ENCODE data around the gene MAP3K5.

Gene MAP3K5

GRCh38 chr6:136793363-136793762, 1.1 kb upstream of the MAP3K5 start:
- DNase-seq (ENCODE audit: low spot score) = no peak

GRCh38 chr6:136792095-136792409, 225 bp downstream of the MAP3K5 start:
- DNase-seq (ENCODE audit: low spot score) = no peak

GRCh38 chr6:136791296-136792094, 782 bp downstream of the MAP3K5 start:
- peak; percentile 74 for DNase-seq (ENCODE audit: low spot score)

GRCh38 chr6:136790411-136791295, 1.6 kb downstream of the MAP3K5 start:
- peak; percentile 44 for DNase-seq (ENCODE audit: low spot score)

- peak; percentile 13 for DNase-seq (ENCODE audit: low spot score)
Measured at GRCh38 chr6:136789440-136789839, 2.8 kb downstream of the MAP3K5 start.

GRCh38 chr6:136788069-136788902, 4.0 kb downstream of the MAP3K5 start:
- peak; percentile 9 for DNase-seq (ENCODE audit: low spot score)

- DNase-seq (ENCODE audit: low spot score) = no peak
Measured at GRCh38 chr6:136787726-136788068, 4.6 kb downstream of the MAP3K5 start.

- peak; percentile 13 for DNase-seq (ENCODE audit: low spot score)
Measured at GRCh38 chr6:136786658-136787057, 5.6 kb downstream of the MAP3K5 start.

- DNase-seq (ENCODE audit: low spot score) = peak; percentile 52
Measured at GRCh38 chr6:136784910-136785746, 7.1 kb downstream of the MAP3K5 start.

GRCh38 chr6:136784271-136784664, 8.0 kb downstream of the MAP3K5 start:
- no peak for DNase-seq (ENCODE audit: low spot score)

- peak; percentile 57 for DNase-seq (ENCODE audit: low spot score)
Measured at GRCh38 chr6:136783495-136784270, 8.6 kb downstream of the MAP3K5 start.

GRCh38 chr6:136783021-136783420, 9.3 kb downstream of the MAP3K5 start:
- peak; percentile 71 for DNase-seq (ENCODE audit: low spot score)

GRCh38 chr6:136782021-136782770, 10.1 kb downstream of the MAP3K5 start:
- DNase-seq (ENCODE audit: low spot score) = no peak

GRCh38 chr6:136780972-136781371, 11.3 kb downstream of the MAP3K5 start:
- peak; percentile 55 for DNase-seq (ENCODE audit: low spot score)

GRCh38 chr6:136779682-136780081, 12.6 kb downstream of the MAP3K5 start:
- DNase-seq (ENCODE audit: low spot score) = no peak

- peak; percentile 67 for DNase-seq (ENCODE audit: low spot score)
Measured at GRCh38 chr6:136777651-136778050, 14.6 kb downstream of the MAP3K5 start.

- DNase-seq (ENCODE audit: low spot score) = no peak
Measured at GRCh38 chr6:136775548-136775947, 16.7 kb downstream of the MAP3K5 start.

GRCh38 chr6:136775081-136775480, 17.2 kb downstream of the MAP3K5 start:
- no peak for DNase-seq (ENCODE audit: low spot score)

GRCh38 chr6:136774228-136775041, 17.8 kb downstream of the MAP3K5 start:
- no peak for DNase-seq (ENCODE audit: low spot score)
